ES-I3 (cell line): Measurements from ENCODE around the gene LRMDA.

Source experiments
- H3K36me3 ChIP-seq: 2 replicates; pipeline ENCODE4 v1.6.1; 2013; ENCODE audit warnings: mild to moderate bottlenecking, low read length, control low read depth, moderate library complexity; ENCODE audit not compliant: insufficient read depth
- H3K4me1 ChIP-seq: 2 replicates; pipeline ENCODE4 v1.6.1; 2013; ENCODE audit warnings: mild to moderate bottlenecking, control low read depth, low read length; ENCODE audit not compliant: insufficient read depth
- H3K9ac ChIP-seq: 2 replicates; pipeline ENCODE4 v1.6.1; 2013; ENCODE audit warnings: low read depth, mild to moderate bottlenecking, low read length, moderate library complexity
- H3K9me3 ChIP-seq: 2 replicates; pipeline ENCODE4 v1.6.1; 2013; ENCODE audit warnings: mild to moderate bottlenecking, low read length, moderate library complexity; ENCODE audit not compliant: control insufficient read depth, insufficient read depth

Gene LRMDA

DNA sequence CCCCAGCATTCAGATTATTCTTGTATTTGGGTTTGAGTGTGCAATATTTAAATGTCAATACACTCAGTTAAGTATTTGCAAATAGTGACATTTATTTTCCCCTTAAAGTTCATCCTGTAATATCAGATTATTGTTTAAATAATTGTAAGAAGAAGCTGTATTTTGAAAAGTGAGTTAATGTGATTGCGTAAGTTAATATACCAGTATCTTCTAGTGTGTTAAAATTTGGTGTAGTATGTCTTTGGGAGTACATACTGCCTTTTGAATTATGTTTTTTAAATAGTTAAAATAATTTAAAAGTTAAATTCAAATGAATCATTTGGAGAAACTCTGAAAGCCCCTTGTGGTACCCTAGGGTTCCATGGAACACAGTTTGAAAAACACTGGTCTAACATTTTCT lies 28.6 kb downstream of the LRMDA start:
- H3K36me3 ChIP-seq = no peaks in the 10 kb centered on the region
- H3K9ac ChIP-seq = no peak overlapping the region
- H3K4me1 ChIP-seq = peaks cover 20% of the 10 kb centered on the region
- no peaks in the 10 kb centered on the region for H3K9me3 ChIP-seq

DNA sequence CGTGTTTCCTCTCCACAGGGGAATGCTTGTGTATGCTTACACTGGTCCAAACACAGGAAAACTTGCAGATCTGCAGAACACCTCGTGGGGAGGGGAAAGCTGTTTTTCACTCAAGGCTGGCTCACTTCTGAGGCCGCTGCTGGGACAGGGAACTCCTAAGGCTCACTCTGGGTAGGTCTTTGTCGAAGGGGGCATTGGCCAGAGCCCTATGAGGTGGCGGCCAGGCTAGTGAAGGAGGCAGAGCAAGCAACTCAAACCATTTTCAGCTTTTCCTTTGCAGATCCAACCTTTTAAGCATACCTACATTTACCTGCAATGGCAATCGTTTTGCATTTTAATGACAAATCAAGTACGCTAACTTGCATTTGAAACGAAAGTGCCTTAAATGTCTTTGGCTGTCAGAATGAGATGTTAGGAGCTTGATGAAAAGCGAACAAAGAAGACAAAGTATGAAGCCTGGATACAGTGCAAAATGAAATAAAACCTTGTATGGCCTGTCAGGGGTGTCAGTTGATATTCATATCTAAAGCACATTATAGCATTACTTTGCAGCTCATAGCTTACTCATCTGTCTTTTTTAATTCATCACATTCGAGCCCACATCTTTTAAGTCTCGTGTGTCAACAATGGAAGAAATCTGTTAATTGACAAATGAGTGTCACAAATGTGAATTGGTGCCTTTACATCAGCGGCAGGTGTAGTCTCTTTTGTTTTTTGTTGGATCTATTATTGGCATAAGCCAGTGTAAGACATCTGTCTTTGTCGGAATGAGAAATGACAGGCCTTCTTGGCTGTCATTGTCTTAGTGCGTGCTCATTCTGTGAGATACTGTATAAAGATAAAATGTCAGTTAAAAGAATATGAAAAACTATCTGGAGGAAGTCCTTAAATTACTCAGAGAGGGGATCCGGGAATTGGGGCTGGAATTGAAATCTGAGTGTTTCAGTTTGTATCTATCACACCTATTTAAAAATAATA lies 30.5 kb downstream of the LRMDA start:
- Histone ChIP-seq H3K9me3 (no peaks in the 10 kb centered on the region), H3K36me3 (no peaks in the 10 kb centered on the region), H3K4me1 (peaks cover 23% of the 10 kb centered on the region), H3K9ac (no peak overlapping the region)

DNA sequence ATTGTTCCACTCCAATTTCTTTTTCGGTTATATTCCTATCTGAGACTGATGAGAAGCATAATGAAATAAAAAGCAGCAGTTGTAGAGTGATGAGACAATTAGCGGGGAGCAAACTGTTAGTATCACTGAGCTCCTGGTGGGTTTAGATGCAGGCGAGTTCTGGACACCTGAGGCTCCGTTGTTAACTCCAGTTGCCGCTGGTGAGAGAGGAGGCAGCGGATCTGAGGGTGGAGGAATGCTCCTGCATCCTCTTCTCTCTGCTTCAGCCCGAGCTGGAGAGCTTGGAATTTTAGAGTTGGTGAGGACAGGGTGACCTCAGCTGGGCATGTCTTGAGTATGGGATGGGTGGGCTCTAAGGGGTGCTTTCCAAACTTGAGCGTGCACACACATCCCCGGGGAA lies 31.4 kb downstream of the LRMDA start:
- Histone ChIP-seq H3K9ac (no peak overlapping the region), H3K4me1 (peaks cover 23% of the 10 kb centered on the region), H3K36me3 (no peaks in the 10 kb centered on the region), H3K9me3 (no peaks in the 10 kb centered on the region)

GRCh38 chr10:75464478-75465449 lies 33.3 kb downstream of the LRMDA start:
- H3K36me3 ChIP-seq = no peaks in the 10 kb centered on the region
- H3K4me1 ChIP-seq = peaks cover 23% of the 10 kb centered on the region
- H3K9ac ChIP-seq = no peak overlapping the region
- H3K9me3 ChIP-seq = no peaks in the 10 kb centered on the region

DNA sequence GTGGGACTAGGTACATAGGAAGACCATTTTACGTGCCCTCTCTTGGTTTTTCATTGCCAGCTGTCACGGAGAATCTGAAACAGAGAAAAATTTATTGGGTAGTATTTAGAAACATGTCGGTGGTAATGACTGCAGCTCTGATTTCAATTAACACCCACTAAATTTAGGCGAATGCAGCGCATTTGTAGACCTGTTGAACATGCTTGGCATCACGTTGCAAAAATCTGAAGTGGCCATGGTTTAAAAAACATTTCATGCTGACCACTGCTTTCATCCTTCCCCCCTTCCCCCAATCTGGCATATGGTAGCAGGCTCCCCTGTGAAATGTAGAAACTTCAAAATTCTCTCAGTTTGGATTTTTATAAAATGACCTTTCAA lies 34.0 kb downstream of the LRMDA start:
- Histone ChIP-seq H3K36me3 (no peaks in the 10 kb centered on the region), H3K9me3 (no peaks in the 10 kb centered on the region), H3K9ac (no peak overlapping the region), H3K4me1 (peaks cover 23% of the 10 kb centered on the region)

GRCh38 chr10:75466001-75466400 lies 34.6 kb downstream of the LRMDA start:
- H3K36me3 ChIP-seq = no peaks in the 10 kb centered on the region
- no peak overlapping the region for H3K9ac ChIP-seq
- H3K9me3 ChIP-seq = no peaks in the 10 kb centered on the region
- peaks cover 22% of the 10 kb centered on the region for H3K4me1 ChIP-seq

- Histone ChIP-seq H3K9ac (no peak overlapping the region), H3K36me3 (no peaks in the 10 kb centered on the region), H3K9me3 (no peaks in the 10 kb centered on the region), H3K4me1 (peaks cover 13% of the 10 kb centered on the region; the same call in 1 of the 2 replicates)
These were observed 35.5 kb downstream of the LRMDA start for GRCh38 chr10:75466886-75467285.

- Histone ChIP-seq H3K4me1 (peaks cover 9% of the 10 kb centered on the region; the same call in 1 of the 2 replicates), H3K36me3 (no peaks in the 10 kb centered on the region), H3K9ac (no peak overlapping the region), H3K9me3 (no peaks in the 10 kb centered on the region)
These were observed 37.2 kb downstream of the LRMDA start for GRCh38 chr10:75468612-75469005.

DNA sequence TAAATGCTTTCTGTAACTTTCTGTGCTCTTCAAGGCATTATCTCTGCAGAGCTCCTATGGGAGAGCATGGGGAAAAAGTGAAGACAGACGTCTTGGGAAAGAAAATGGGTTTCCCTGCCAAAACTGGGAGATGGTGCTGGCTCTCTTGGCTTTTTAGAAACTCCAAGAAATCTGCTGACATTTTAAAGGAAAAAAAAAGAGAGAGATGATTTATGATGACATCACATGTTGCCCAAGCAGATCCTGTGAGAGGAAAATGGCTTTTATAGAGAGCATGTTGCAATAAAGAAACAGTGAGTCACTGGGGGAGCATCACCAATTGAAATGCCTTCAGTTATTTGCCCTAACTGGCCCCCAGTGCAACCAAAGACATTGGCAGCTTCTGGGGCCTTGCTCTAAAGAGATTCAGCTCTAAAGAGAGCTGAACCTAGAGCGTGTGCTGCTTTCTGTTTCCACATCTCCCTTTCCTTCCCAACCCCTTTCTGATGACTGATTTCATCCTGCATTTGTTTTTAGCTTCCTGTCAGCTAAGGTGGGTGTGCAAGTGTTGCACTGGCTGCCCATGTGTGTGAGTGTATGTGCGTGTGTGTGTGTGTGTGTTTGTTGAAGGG lies 37.7 kb downstream of the LRMDA start:
- H3K4me1 ChIP-seq = peaks cover 9% of the 10 kb centered on the region; the same call in 1 of the 2 replicates
- no peak overlapping the region for H3K9ac ChIP-seq
- H3K36me3 ChIP-seq = no peaks in the 10 kb centered on the region
- H3K9me3 ChIP-seq = peaks cover 4% of the 10 kb centered on the region; the same call in 1 of the 2 replicates

- H3K36me3 ChIP-seq = no peaks in the 10 kb centered on the region
- peaks cover 13% of the 10 kb centered on the region for H3K4me1 ChIP-seq
- no peak overlapping the region for H3K9ac ChIP-seq
- H3K9me3 ChIP-seq = peaks cover 7% of the 10 kb centered on the region; the same call in 1 of the 2 replicates
These were observed 39.5 kb downstream of the LRMDA start for GRCh38 chr10:75470901-75471300.

DNA sequence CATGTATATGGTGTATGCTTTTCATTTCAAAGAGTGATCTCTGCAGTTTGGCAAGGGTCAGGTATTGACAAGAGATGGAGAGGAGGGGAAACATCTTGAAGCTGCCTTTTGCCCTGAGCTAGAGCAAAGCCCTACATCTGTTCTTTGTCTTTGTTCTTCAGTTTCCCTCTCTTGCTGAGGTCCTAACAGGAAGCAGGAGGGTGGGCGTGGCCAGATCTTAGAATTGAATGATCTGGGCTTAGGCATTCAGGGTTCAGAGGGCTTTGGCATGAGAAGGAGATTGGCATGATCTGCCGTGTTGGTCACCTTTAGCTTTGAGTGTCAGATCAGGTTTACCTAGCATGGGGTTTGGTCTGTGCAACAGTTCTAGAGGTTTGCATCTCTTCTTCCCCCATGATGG lies 41.3 kb downstream of the LRMDA start:
- peaks cover 16% of the 10 kb centered on the region for H3K4me1 ChIP-seq
- H3K36me3 ChIP-seq = no peaks in the 10 kb centered on the region
- H3K9me3 ChIP-seq = peaks cover 7% of the 10 kb centered on the region; the same call in 1 of the 2 replicates
- no peak overlapping the region for H3K9ac ChIP-seq

GRCh38 chr10:75474106-75474505 lies 42.7 kb downstream of the LRMDA start:
- H3K9ac ChIP-seq = no peak overlapping the region
- H3K9me3 ChIP-seq = peaks cover 7% of the 10 kb centered on the region; the same call in 1 of the 2 replicates
- peaks cover 16% of the 10 kb centered on the region for H3K4me1 ChIP-seq
- H3K36me3 ChIP-seq = no peaks in the 10 kb centered on the region

DNA sequence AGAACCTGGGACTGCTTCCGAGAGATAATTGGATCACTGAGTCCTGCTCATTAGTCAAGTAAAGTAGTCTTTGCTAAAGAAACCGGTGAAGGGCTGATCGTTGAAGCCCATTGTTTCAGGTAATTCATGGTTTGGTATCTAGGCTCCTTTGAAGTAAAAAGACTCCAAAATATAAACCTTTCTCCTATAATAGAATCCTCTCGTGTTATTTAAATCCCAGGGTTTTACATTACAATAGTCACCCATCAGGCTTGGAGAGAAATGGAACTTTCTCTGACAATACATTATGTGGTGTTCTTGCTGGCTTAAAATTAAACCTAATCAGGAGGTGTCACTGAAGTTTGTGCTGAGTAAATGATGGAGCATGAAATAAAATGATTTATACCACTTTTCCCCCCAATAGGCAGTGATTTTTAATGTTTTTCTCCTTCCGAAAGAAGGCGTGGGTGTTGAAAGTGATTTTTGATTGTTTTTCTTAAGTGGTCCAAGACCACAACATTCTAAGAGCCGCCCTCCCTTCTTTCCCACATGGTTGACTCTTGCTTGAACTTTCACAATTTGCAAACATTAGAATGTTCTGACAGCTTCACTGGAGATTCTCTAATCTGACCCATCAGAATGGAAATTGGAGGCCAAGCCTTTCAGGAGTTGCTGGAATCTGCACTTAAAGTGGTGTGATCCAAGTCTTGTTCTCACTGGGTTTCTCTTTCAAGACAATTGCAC lies 44.2 kb downstream of the LRMDA start:
- no peak overlapping the region for H3K9ac ChIP-seq
- H3K4me1 ChIP-seq = peaks cover 16% of the 10 kb centered on the region
- no peaks in the 10 kb centered on the region for H3K36me3 ChIP-seq
- peaks cover 7% of the 10 kb centered on the region; the same call in 1 of the 2 replicates for H3K9me3 ChIP-seq
